Right lobe of liver (tissue), 4 donors: ENCODE data around the gene ASB15.

Source experiments
- CTCF ChIP-seq, 4 donors: fragments of 200-600 bp in 3 of 4; fragments of 450-650 bp in 1 of 4; IDR thresholded peaks; one replicate each; pipeline versions ENCODE4 v1.5.1 to v1.8.0; 2016 to 2022; ENCODE audit warnings: antibody characterized with exemption in 4 of 4, mild to moderate bottlenecking in 2 of 4
- POLR2A ChIP-seq: fragments of 450-650 bp; IDR thresholded peaks from one replicate; pipeline ENCODE4 v1.6.1; 2017; ENCODE audit warnings: antibody characterized with exemption, mild to moderate bottlenecking
- donor health status: DM: no; HTN: no; CAD: no.
- donor health status: DM: no; HTN: no; CAD: no.
- donor health status: DM: no; HTN: yes; CAD: no.

DNA sequence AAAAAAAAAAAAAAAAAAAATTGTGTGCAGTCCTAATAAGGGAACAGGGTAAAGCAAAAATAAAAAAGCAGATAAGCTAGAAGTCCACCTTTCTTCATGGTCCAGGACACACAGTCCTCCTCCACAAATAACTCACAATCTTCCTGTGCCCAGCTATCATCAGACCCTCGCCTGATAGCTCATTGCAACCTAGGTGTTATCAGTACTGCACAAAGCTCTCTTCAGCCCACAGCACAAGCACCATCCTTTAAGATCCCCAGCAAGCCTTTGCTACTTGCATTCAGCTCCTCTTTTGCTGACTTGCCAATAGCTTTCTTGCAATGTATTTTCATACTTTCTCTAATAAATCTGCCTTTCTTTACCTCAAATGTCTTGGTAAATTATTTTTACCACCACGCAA is 49.0 kb upstream of the ASB15 start:
- no peak for TF ChIP-seq CTCF (IDR thresholded peaks at IDR 0.05)
- TF ChIP-seq POLR2A = no peak
